Effector memory CD8-positive, alpha-beta T cell (primary cell): ENCODE results near the gene LUZP2.

Experiments used
- ATAC-seq: fragments of 150-1000 bp; cut with Tn5 transposase; replicated peaks from 2 replicates; pipeline ENCODE4 v1.10.0; 2021; ENCODE audit warnings: mild to moderate bottlenecking, moderate library complexity
- DNase-seq, 3 experiments: peaks; one replicate each; pipeline ENCODE4 v3.0.0; 2021
- H3K27ac Mint-ChIP-seq, 2 donors: one replicate each; pipeline ENCODE4 v1.8.0; 2022; ENCODE audit warnings: mild to moderate bottlenecking in 2 of 2, mixed read lengths in 2 of 2, moderate library complexity in 2 of 2
- H3K27me3 Mint-ChIP-seq, 2 donors: one replicate each; pipeline ENCODE4 v1.8.0; 2022; ENCODE audit warnings: mixed read lengths in 2 of 2
- H3K36me3 Mint-ChIP-seq: one replicate; pipeline ENCODE4 v1.8.0; 2022; ENCODE audit warnings: mild to moderate bottlenecking, moderate library complexity, mixed read lengths; ENCODE audit not compliant: insufficient read depth
- H3K4me1 Mint-ChIP-seq, 2 donors: one replicate each; pipeline ENCODE4 v1.8.0; 2022; ENCODE audit warnings: low read depth in 2 of 2, mixed read lengths in 2 of 2
- H3K4me3 Mint-ChIP-seq, 2 donors: one replicate each; pipeline ENCODE4 v1.8.0; 2022; ENCODE audit warnings: mild to moderate bottlenecking in 2 of 2, mixed read lengths in 2 of 2, moderate library complexity in 2 of 2
- H3K9me3 Mint-ChIP-seq, 2 donors: one replicate each; pipeline ENCODE4 v1.8.0; 2022; ENCODE audit warnings: mixed read lengths in 2 of 2

Gene LUZP2

DNA sequence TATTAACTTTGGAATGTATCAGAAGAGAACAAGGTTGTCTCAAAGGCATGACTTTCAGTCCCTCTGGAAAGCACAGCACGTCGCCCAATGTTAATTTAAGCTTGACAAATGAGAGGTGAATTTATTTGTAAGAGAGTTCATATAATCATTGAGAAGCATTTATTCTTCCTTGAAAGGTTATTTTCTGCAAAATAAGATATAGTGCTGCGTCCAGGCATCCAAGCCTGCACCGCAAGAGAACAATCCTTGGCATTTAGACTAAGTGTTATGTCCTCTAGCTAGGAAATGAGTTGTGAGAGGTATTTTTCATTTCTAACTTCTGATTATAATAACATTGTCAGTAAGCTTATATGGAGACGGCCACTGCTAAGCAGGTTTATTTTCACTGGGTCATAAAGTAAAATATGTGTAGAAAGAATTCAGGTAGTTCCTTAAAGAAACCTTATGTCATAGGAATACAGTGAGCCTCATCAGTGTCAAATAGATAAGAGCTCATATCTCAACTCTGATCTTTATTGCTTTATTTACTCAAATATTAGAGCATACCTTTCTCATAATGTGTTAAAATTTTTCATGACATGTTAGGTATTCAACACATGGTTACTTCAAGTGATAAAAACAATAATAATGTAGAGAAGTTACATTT, 182.0 kb downstream of the LUZP2 start:
- no peaks in the 10 kb centered on the region for H3K4me1 Mint-ChIP-seq
- H3K4me3 Mint-ChIP-seq: no peak overlapping the region
- H3K36me3 Mint-ChIP-seq: no peaks in the 10 kb centered on the region
- no peak overlapping the region for H3K27ac Mint-ChIP-seq
- H3K9me3 Mint-ChIP-seq: peaks cover 0 to 5% of the 10 kb centered on the region in 2 donors
- no peak for ATAC-seq
- no peak for DNase-seq
- H3K27me3 Mint-ChIP-seq: no peaks in the 10 kb centered on the region

DNA sequence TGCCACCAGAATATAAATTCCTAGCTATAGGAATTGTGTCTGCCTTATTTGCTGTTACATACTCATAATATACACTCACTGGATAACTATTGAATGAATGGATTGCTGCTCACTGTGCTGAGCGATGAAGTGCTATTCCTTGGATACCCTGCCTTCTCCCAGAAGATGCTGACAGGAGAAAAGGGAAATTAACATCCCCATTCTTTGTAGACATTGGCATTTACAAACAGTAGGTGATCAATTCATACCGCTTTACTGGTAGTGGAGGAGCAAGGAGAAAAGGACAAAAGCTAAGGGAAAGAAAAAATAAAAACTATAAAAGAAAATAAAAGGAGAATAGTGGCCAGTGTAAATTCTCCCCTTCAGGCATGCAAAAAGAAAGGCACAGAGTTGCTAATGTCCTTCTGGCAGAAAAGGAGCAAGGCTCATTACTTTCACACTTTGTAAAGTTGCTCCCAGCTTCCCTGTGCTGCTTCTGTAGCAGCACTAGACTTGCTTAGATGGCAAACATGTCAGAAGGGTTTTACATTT, 183.0 kb downstream of the LUZP2 start:
- ATAC-seq (no peak), DNase-seq (no peak)
- H3K27me3 Mint-ChIP-seq: no peaks in the 10 kb centered on the region
- no peak overlapping the region for H3K27ac Mint-ChIP-seq
- H3K36me3 Mint-ChIP-seq: no peaks in the 10 kb centered on the region
- H3K9me3 Mint-ChIP-seq: peaks cover 0 to 7% of the 10 kb centered on the region in 2 donors
- no peaks in the 10 kb centered on the region for H3K4me1 Mint-ChIP-seq
- H3K4me3 Mint-ChIP-seq: no peak overlapping the region

GRCh38 chr11:24683583-24683982, 186.7 kb downstream of the LUZP2 start:
- Mint-ChIP-seq H3K9me3 (peaks cover 0 to 5% of the 10 kb centered on the region in 2 donors), H3K27ac (no peak overlapping the region), H3K4me3 (no peak overlapping the region), H3K36me3 (no peaks in the 10 kb centered on the region), H3K27me3 (no peaks in the 10 kb centered on the region), H3K4me1 (no peaks in the 10 kb centered on the region)
- ATAC-seq (no peak), DNase-seq (no peak)

- ATAC-seq (no peak), DNase-seq (no peak)
- Mint-ChIP-seq H3K4me1 (no peaks in the 10 kb centered on the region), H3K4me3 (no peak overlapping the region), H3K9me3 (peaks cover 0 to 2% of the 10 kb centered on the region in 2 donors), H3K27me3 (no peaks in the 10 kb centered on the region), H3K27ac (no peak overlapping the region), H3K36me3 (no peaks in the 10 kb centered on the region)
Measured at GRCh38 chr11:24685821-24686220, 189.0 kb downstream of the LUZP2 start.

- H3K27ac Mint-ChIP-seq: no peak overlapping the region
- H3K36me3 Mint-ChIP-seq: no peaks in the 10 kb centered on the region
- ATAC-seq (no peak), DNase-seq (no peak)
- no peak overlapping the region for H3K4me3 Mint-ChIP-seq
- peaks cover 0 to 2% of the 10 kb centered on the region in 2 donors for H3K9me3 Mint-ChIP-seq
- no peaks in the 10 kb centered on the region for H3K27me3 Mint-ChIP-seq
- H3K4me1 Mint-ChIP-seq: no peaks in the 10 kb centered on the region
Measured at GRCh38 chr11:24687531-24688147, 190.8 kb downstream of the LUZP2 start.

DNA sequence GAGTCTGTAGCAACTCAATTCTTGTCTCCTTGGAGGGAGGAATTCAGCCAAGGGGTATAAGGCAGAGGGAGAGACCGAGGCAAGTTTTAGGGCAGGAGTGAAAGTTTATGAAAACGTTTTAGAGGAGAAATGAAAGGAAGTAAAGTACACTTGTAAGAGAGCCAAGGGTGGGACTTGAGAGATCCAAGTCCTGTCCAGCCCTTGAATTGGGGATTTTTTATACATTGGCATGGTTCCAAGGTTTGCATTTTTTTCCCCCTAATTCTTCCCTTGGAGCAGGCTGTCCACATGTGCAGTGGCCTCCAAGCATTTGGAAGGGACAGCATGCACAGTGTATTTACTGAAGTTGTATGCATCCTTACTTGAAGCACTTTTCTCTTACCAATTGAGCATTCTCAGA, 192.1 kb downstream of the LUZP2 start:
- Mint-ChIP-seq H3K27me3 (no peaks in the 10 kb centered on the region), H3K4me1 (no peaks in the 10 kb centered on the region), H3K9me3 (peaks cover 0 to 2% of the 10 kb centered on the region in 2 donors), H3K27ac (no peak overlapping the region), H3K36me3 (no peaks in the 10 kb centered on the region), H3K4me3 (no peak overlapping the region)
- DNase-seq (no peak), ATAC-seq (no peak)

GRCh38 chr11:24697522-24698111, 200.8 kb downstream of the LUZP2 start:
- Mint-ChIP-seq H3K27ac (no peak overlapping the region), H3K9me3 (peaks cover 0 to 5% of the 10 kb centered on the region in 2 donors), H3K4me1 (no peaks in the 10 kb centered on the region), H3K27me3 (no peaks in the 10 kb centered on the region), H3K36me3 (no peaks in the 10 kb centered on the region), H3K4me3 (no peak overlapping the region)
- no peak for ATAC-seq
- no peak for DNase-seq

GRCh38 chr11:24704716-24705115, 207.9 kb downstream of the LUZP2 start:
- DNase-seq: no peak
- peaks cover 7 to 9% of the 10 kb centered on the region in 2 donors for H3K9me3 Mint-ChIP-seq
- no peak overlapping the region for H3K4me3 Mint-ChIP-seq
- H3K27ac Mint-ChIP-seq: no peak overlapping the region
- ATAC-seq: no peak
- no peaks in the 10 kb centered on the region for H3K4me1 Mint-ChIP-seq
- no peaks in the 10 kb centered on the region for H3K36me3 Mint-ChIP-seq
- no peaks in the 10 kb centered on the region for H3K27me3 Mint-ChIP-seq

- ATAC-seq (no peak), DNase-seq (no peak)
- H3K4me3 Mint-ChIP-seq: no peak overlapping the region
- H3K27ac Mint-ChIP-seq: no peak overlapping the region
- H3K9me3 Mint-ChIP-seq: peaks cover 7 to 9% of the 10 kb centered on the region in 2 donors
- H3K4me1 Mint-ChIP-seq: no peaks in the 10 kb centered on the region
- no peaks in the 10 kb centered on the region for H3K36me3 Mint-ChIP-seq
- no peaks in the 10 kb centered on the region for H3K27me3 Mint-ChIP-seq
Measured at GRCh38 chr11:24705474-24705873, 208.6 kb downstream of the LUZP2 start.

GRCh38 chr11:24708616-24709015, 211.8 kb downstream of the LUZP2 start:
- no peak for DNase-seq
- Mint-ChIP-seq H3K9me3 (peaks cover 4 to 9% of the 10 kb centered on the region in 2 donors), H3K27ac (no peak overlapping the region), H3K36me3 (no peaks in the 10 kb centered on the region), H3K27me3 (no peaks in the 10 kb centered on the region), H3K4me1 (no peaks in the 10 kb centered on the region), H3K4me3 (no peak overlapping the region)
- ATAC-seq: no peak

DNA sequence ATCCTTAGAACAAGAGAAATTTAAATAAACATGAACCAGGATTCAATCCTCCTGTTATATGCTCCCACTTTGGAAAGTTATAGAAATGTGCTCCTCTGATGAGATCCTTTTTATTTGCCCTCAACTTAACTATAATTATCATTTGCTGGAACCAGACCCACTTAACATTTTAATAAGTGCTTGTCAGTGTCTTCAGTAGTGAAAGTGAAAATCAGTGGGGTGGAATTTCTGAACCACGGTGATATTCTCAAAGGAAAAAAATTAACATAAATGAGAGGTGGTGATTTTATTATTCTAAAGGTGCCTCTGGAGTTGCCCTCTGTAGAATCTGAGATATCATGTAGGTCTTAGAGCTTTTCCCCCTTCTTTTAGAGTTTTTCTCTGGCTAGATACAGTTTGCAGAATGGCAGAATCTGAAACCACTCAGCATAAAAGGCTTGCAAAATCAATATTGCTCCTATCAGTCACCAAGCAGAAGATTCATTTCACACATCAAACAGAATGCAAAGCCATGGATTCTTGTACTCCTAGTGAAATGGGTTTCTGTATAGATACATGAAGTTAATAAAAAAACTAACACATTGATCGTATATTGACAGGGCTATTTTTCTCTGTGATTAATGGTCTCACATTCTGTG, 213.2 kb downstream of the LUZP2 start:
- DNase-seq (no peak), ATAC-seq (no peak)
- peaks cover 4 to 9% of the 10 kb centered on the region in 2 donors for H3K9me3 Mint-ChIP-seq
- no peak overlapping the region for H3K27ac Mint-ChIP-seq
- H3K27me3 Mint-ChIP-seq: no peaks in the 10 kb centered on the region
- H3K36me3 Mint-ChIP-seq: no peaks in the 10 kb centered on the region
- no peaks in the 10 kb centered on the region for H3K4me1 Mint-ChIP-seq
- no peak overlapping the region for H3K4me3 Mint-ChIP-seq

DNA sequence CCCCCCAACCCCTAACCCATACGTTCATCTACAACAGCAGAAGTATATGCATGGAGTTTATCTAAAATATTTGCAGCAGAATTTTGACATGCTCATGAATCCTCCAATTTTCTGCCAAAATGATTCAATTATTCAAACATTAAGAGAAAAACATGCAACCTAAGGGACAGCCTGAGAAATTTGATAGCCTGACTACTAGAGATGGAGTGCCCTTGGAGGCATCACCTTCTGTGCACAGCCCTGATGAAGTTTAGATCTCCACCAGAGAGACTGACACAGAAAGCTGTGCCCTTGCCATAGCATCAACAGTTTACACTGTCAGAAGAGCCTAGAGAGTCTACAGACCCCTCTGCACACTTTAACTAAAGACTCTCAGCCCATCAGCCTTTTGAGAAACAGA, 217.7 kb downstream of the LUZP2 start:
- H3K4me3 Mint-ChIP-seq: no peak overlapping the region
- H3K27ac Mint-ChIP-seq: no peak overlapping the region
- ATAC-seq (no peak), DNase-seq (no peak)
- H3K36me3 Mint-ChIP-seq: no peaks in the 10 kb centered on the region
- peaks cover 0 to 9% of the 10 kb centered on the region in 2 donors for H3K9me3 Mint-ChIP-seq
- H3K27me3 Mint-ChIP-seq: no peaks in the 10 kb centered on the region
- no peaks in the 10 kb centered on the region for H3K4me1 Mint-ChIP-seq

- Mint-ChIP-seq H3K27ac (no peak overlapping the region), H3K4me1 (no peaks in the 10 kb centered on the region), H3K9me3 (peaks cover 0 to 9% of the 10 kb centered on the region in 2 donors), H3K27me3 (no peaks in the 10 kb centered on the region), H3K4me3 (no peak overlapping the region), H3K36me3 (no peaks in the 10 kb centered on the region)
- DNase-seq (no peak), ATAC-seq (no peak)
Measured at GRCh38 chr11:24716403-24716802, 219.6 kb downstream of the LUZP2 start.
